Measurements from ENCODE around the gene NDUFA11. TPM values are rescaled to one million over a fixed set of nuclear protein-coding genes. Genes with fewer than 3 reads are reported as not detected.

The NDUFA11 gene
- total RNA-seq, 6 experiments from 2014 or later = 277 to 334 (median 300) TPM

- Mint-ChIP-seq H3K4me1 (ENCODE audit: low read depth) (peaks cover 12% of the 10 kb centered on the region), H3K36me3 (ENCODE audit: low read depth) (peaks cover 11% of the 10 kb centered on the region), H3K27me3 (ENCODE audit: insufficient read depth) (peaks cover 7% of the 10 kb centered on the region), H3K27ac (no peak overlapping the region), H3K9me3 (no peaks in the 10 kb centered on the region), H3K4me3 (peak overlapping the region; percentile 96)
- DNase-seq = no peak
- TF ChIP-seq, protein P1, sequence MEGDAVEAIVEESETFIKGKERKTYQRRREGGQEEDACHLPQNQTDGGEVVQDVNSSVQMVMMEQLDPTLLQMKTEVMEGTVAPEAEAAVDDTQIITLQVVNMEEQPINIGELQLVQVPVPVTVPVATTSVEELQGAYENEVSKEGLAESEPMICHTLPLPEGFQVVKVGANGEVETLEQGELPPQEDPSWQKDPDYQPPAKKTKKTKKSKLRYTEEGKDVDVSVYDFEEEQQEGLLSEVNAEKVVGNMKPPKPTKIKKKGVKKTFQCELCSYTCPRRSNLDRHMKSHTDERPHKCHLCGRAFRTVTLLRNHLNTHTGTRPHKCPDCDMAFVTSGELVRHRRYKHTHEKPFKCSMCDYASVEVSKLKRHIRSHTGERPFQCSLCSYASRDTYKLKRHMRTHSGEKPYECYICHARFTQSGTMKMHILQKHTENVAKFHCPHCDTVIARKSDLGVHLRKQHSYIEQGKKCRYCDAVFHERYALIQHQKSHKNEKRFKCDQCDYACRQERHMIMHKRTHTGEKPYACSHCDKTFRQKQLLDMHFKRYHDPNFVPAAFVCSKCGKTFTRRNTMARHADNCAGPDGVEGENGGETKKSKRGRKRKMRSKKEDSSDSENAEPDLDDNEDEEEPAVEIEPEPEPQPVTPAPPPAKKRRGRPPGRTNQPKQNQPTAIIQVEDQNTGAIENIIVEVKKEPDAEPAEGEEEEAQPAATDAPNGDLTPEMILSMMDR (IDR thresholded peaks at IDR 0.05) = no peak
These were observed 1.7 kb upstream of the NDUFA11 start for GRCh38 chr19:5905114-5905778.

GRCh38 chr19:5904352-5905113 is 943 bp upstream of the NDUFA11 start, which contains the start of gene VMAC:
Gene VMAC (plus strand): TSS chr19:5904872. CDS start chr19:5904891, 19 bp downstream.
- Mint-ChIP-seq H3K27ac (peak within 1 kb of the TSS; percentile 99), H3K4me3 (peak within 1 kb of the TSS; percentile 96), H3K9me3 (no peaks in the 10 kb centered on the region), H3K36me3 (ENCODE audit: low read depth) (peaks cover 16% of the 10 kb centered on the region), H3K4me1 (ENCODE audit: low read depth) (peaks cover 12% of the 10 kb centered on the region), H3K27me3 (ENCODE audit: insufficient read depth) (peaks cover 7% of the 10 kb centered on the region)
- TF ChIP-seq, protein P1 (IDR thresholded peaks at IDR 0.05) = no peak
- DNase-seq = peak; percentile 100

GRCh38 chr19:5903056-5903623 is 450 bp downstream of the NDUFA11 start:
- Mint-ChIP-seq H3K4me1 (ENCODE audit: low read depth) (peaks cover 12% of the 10 kb centered on the region), H3K36me3 (ENCODE audit: low read depth) (peaks cover 16% of the 10 kb centered on the region), H3K27ac (peak overlapping the region; percentile 99), H3K9me3 (no peaks in the 10 kb centered on the region), H3K4me3 (peak overlapping the region; percentile 96), H3K27me3 (ENCODE audit: insufficient read depth) (peaks cover 7% of the 10 kb centered on the region)
- DNase-seq = peak; percentile 32
- TF ChIP-seq, protein P1 (IDR thresholded peaks at IDR 0.05) = no peak

DNA sequence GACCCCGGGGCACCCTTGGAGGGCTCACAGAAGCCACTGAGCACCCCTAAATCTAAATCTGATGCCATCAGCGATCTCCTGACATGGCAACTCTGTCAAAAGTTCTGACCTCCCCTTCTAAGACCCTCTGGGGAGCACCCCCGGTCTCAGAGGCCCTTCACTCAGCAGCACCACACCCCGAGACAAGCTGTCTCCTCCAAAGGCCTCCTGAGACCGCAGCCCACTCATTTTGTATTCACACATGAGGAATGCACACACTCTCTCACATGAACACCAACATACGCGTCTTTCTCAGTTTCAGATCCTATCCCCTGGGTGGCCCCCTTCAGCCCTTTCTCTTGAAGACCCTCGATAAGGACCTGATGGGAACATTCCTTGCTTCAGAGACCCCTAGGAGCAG is 2.6 kb downstream of the NDUFA11 start:
- H3K4me1 Mint-ChIP-seq (ENCODE audit: low read depth) = peaks cover 12% of the 10 kb centered on the region
- TF ChIP-seq, protein P1 (IDR thresholded peaks at IDR 0.05) = no peak
- H3K4me3 Mint-ChIP-seq = no peak overlapping the region
- no peak for DNase-seq
- H3K9me3 Mint-ChIP-seq = no peaks in the 10 kb centered on the region
- H3K27ac Mint-ChIP-seq = peak overlapping the region; percentile 26; the same call in 1 of the 2 replicates
- H3K36me3 Mint-ChIP-seq (ENCODE audit: low read depth) = peaks cover 16% of the 10 kb centered on the region
- H3K27me3 Mint-ChIP-seq (ENCODE audit: insufficient read depth) = peaks cover 7% of the 10 kb centered on the region

DNA sequence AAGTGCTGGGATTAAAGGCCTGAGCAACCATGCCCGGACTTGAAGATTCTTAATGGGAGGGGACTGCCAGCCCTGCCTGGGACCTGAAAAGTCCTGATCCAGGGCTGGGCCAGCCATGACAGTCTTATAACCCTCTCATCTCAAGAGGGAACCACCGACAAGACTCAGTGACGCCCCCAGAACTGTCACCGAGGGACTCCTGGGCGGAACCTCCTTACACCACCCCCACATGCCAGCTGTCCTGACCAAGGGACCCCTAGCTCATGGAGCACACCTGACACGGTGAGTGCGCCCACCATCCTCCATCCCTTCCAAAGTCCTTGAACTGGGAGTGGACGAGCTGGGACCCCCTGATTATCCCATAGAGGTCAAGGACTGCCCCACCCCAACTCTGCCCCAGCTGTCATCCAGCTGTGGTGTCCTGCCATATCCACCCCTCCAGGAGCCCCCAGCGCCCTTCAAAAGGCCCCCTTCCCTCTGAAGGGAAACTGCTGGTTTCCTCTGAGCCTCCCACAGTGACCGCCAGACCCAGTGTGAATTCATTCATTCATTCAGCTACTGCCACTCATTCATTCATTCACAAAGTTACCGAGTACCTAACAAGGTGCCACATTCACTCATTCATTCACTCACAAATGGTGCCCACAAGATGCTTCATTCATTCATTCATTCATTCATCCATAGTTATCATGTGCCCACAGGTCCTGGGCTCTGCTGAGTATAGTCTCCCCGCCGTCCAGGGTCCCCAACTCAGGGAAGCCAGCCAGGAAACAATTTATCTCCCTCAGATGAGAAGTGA is 3.7 kb downstream of the NDUFA11 start:
- H3K4me1 Mint-ChIP-seq (ENCODE audit: low read depth) = peaks cover 12% of the 10 kb centered on the region
- peak overlapping the region; percentile 43; the same call in 1 of the 2 replicates for H3K27ac Mint-ChIP-seq
- TF ChIP-seq, protein P1 (IDR thresholded peaks at IDR 0.05) = no peak
- H3K9me3 Mint-ChIP-seq = no peaks in the 10 kb centered on the region
- H3K27me3 Mint-ChIP-seq (ENCODE audit: insufficient read depth) = peaks cover 7% of the 10 kb centered on the region
- no peak for DNase-seq
- H3K36me3 Mint-ChIP-seq (ENCODE audit: low read depth) = peaks cover 16% of the 10 kb centered on the region
- no peak overlapping the region for H3K4me3 Mint-ChIP-seq

Data from HFFc6 (cell line).